ENCODE results near the gene TUBA4A. TPM values are rescaled to one million over a fixed set of nuclear protein-coding genes. Genes with fewer than 3 reads are reported as not detected.

Gene TUBA4A
- total RNA-seq, 1 experiment from 2014 or later = 14.9 TPM

DNA sequence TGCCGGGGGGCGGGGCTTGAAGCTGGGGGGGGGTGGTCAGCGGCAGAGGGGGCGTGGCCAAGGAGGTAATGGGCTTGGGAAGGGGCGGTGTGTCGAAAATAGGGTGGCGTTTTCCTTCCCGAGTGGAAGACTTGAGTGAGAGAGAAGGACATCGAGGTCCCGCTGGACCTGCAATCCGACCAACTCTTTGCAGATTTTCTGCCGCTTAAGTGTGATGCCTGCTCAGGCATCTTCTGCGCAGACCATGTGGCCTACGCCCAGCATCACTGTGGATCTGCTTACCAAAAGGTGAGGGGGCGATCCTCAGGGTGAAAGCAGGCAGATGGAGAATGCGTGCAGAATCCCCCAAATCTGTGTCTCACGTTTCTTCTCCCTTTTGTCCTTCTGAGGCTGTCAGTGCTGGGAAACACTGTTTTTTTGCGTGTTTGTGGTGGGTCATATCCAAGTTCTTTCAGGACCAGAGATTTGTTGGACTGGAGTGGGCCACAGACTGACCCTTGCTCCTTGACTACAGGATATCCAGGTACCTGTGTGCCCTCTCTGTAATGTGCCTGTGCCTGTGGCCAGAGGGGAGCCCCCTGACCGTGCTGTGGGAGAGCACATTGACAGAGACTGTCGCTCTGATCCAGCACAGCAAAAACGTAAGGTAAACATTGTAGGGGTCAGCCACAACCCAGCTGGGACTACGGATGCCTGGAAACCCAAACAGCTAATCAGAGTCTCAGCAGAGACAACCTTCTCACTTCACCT lies 46.4 kb downstream of the TUBA4A start:
- Histone ChIP-seq H3K36me3 (ENCODE audit: control insufficient read depth, insufficient read depth, low read length) (peaks cover 14% of the 10 kb centered on the region), H3K4me1 (peaks cover 8% of the 10 kb centered on the region), H3K4me3 (ENCODE audit: low read depth, low read length) (peak overlapping the region; percentile 78), H3K9me3 (no peaks in the 10 kb centered on the region), H3K27me3 (replicated peaks; ENCODE audit: control insufficient read depth, insufficient read depth, low read length) (no peaks in the 10 kb centered on the region)
- Mint-ChIP-seq H3K4me1 (ENCODE audit: low read depth, unreplicated experiment) (peaks cover 5% of the 10 kb centered on the region), H3K36me3 (ENCODE audit: insufficient read depth, unreplicated experiment) (peaks cover 52% of the 10 kb centered on the region), H3K27ac (ENCODE audit: unreplicated experiment) (no peak overlapping the region), H3K4me3 (ENCODE audit: unreplicated experiment) (peak overlapping the region; percentile 81), H3K9me3 (ENCODE audit: unreplicated experiment) (no peaks in the 10 kb centered on the region), H3K27me3 (ENCODE audit: insufficient read depth, unreplicated experiment) (no peaks in the 10 kb centered on the region)
- ChIA-PET POLR2A (interaction anchor here (0.6 to 3.1 kb wide), 12 partner anchors 9 to 330 kb away, joined by 3 to 29 read pairs (median 6); partner anchors contain the start of genes ABCB6, CNPPD1, DNPEP and GLB1L), CTCF (interaction anchor here (0.6 to 2.5 kb wide), 15 partner anchors 10 to 227 kb away, joined by 3 to 13 read pairs (median 6); partner anchors contain the start of genes CNPPD1, GLB1L, STK16 and TUBA4A)
- intact Hi-C loops (cut with micrococcal nuclease; ENCODE audit: unreplicated experiment) = loop anchor here (1.0 kb wide), 2 partner anchors 11 to 47 kb away; partner anchors contain the start of genes ABCB6 and NHEJ1
- TF ChIP-seq, protein P1, sequence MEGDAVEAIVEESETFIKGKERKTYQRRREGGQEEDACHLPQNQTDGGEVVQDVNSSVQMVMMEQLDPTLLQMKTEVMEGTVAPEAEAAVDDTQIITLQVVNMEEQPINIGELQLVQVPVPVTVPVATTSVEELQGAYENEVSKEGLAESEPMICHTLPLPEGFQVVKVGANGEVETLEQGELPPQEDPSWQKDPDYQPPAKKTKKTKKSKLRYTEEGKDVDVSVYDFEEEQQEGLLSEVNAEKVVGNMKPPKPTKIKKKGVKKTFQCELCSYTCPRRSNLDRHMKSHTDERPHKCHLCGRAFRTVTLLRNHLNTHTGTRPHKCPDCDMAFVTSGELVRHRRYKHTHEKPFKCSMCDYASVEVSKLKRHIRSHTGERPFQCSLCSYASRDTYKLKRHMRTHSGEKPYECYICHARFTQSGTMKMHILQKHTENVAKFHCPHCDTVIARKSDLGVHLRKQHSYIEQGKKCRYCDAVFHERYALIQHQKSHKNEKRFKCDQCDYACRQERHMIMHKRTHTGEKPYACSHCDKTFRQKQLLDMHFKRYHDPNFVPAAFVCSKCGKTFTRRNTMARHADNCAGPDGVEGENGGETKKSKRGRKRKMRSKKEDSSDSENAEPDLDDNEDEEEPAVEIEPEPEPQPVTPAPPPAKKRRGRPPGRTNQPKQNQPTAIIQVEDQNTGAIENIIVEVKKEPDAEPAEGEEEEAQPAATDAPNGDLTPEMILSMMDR (IDR thresholded peaks at IDR 0.05; ENCODE audit: insufficient read depth in 1 of 2, low read depth in 1 of 2, low read length in 1 of 2, severe bottlenecking in 1 of 2, unreplicated experiment in 1 of 2) = no peak
- TSS peak; percentile 67 for BruUV-seq (replicated peaks)
- DNase-seq = no peak

DNA sequence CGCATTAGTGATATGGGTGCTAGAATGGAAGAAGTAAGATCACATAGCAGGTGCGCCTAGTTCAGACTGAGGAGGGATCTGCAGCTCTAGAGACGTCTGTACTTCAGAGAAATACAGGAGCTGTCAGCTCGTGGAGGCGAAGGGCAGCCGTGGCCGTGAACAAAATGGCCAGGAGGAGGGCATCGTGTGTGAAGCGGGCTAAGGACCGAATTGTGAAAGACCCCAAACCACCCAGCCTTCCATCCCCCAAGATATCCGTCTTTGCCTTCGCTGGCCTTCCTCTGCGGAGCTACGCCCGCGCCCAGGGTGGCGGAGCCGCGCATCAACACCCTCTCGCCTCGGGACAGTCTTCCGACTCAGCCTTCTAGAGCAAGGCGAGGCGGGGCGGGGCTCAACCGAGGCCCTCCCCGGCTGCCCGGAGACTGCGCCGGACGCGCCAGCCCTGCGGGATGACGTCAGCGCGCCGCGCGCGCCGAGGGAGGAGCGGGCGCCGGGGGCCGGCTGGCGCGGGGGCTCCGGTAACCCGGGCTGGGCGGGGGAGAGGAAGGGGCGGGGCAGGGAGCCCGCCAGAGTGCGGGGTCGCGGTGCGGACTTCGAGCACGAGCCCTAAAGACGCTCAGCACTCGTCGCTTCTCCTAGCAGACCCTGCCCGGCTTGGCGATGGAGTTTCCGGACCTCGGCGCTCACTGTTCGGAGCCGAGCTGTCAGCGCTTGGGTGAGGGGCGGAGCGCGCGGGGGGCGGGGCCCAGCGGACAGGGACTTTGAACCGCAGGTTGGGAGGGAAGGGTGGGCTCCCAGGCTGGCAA lies 47.2 kb downstream of the TUBA4A start, which contains the start of gene ZFAND2B:
ZFAND2B (plus strand) TSS at position 455 of the 806 bp plus-strand sequence; CDS start at position 661, 206 bp downstream.
- CTCF ChIA-PET = interaction anchor here (0.6 to 2.5 kb wide), 19 partner anchors 9 to 304 kb away, joined by 3 to 13 read pairs (median 4); partner anchors contain the start of genes CNPPD1, GLB1L, STK16 and TUBA4A
- Mint-ChIP-seq H3K4me3 (ENCODE audit: unreplicated experiment) (peak within 1 kb of the TSS; percentile 81), H3K27me3 (ENCODE audit: insufficient read depth, unreplicated experiment) (no peaks in the 10 kb centered on the region), H3K36me3 (ENCODE audit: insufficient read depth, unreplicated experiment) (peaks cover 45% of the 10 kb centered on the region), H3K27ac (ENCODE audit: unreplicated experiment) (peak within 1 kb of the TSS; percentile 84), H3K9me3 (ENCODE audit: unreplicated experiment) (no peaks in the 10 kb centered on the region), H3K4me1 (ENCODE audit: low read depth, unreplicated experiment) (peaks cover 5% of the 10 kb centered on the region)
- Histone ChIP-seq H3K4me1 (peaks cover 8% of the 10 kb centered on the region), H3K27me3 (replicated peaks; ENCODE audit: control insufficient read depth, insufficient read depth, low read length) (no peaks in the 10 kb centered on the region), H3K36me3 (ENCODE audit: control insufficient read depth, insufficient read depth, low read length) (peaks cover 14% of the 10 kb centered on the region), H3K4me3 (ENCODE audit: low read depth, low read length) (peak within 1 kb of the TSS; percentile 78), H3K9me3 (no peaks in the 10 kb centered on the region)
- TF ChIP-seq, protein P1 (IDR thresholded peaks at IDR 0.05; ENCODE audit: insufficient read depth in 1 of 2, low read depth in 1 of 2, low read length in 1 of 2, severe bottlenecking in 1 of 2, unreplicated experiment in 1 of 2) = no peak
- DNase-seq = peak; percentile 93 to 98
- no TSS peak for BruUV-seq (replicated peaks)
- POLR2A ChIA-PET = interaction anchor here (0.6 to 3.1 kb wide), 16 partner anchors 10 to 364 kb away, joined by 3 to 29 read pairs (median 6); partner anchors contain the start of genes ABCB6, CNPPD1, DNPEP and GLB1L
- intact Hi-C loops (cut with micrococcal nuclease; ENCODE audit: unreplicated experiment) = loop anchor here (1.0 kb wide), 4 partner anchors 12 to 46 kb away; partner anchors contain the start of genes ABCB6, ANKZF1, ATG9A and NHEJ1
